DND-41 (cell line): ENCODE data around the gene UBE2Q2.

ENCODE experiments used
- ATAC-seq: fragments of 200-7000 bp; cut with Tn5 transposase; 3 replicates; pipeline ENCODE4 v1.9.1; 2021; ENCODE audit warnings: low read depth; ENCODE audit not compliant: insufficient read depth
- DNase-seq: peaks from one replicate; pipeline ENCODE4 v3.0.0-alpha.2; 2020
- H2AFZ ChIP-seq: 2 replicates; pipeline ENCODE4 v1.6.0; 2012; ENCODE audit warnings: low read depth, low read length
- H3K27ac ChIP-seq: 2 replicates; pipeline ENCODE4 v1.5.1; 2012; ENCODE audit warnings: low read length, inconsistent platforms
- H3K27me3 ChIP-seq: fragments of 200-600 bp; sonication (generic); 2 replicates; pipeline ENCODE4 v1.6.0; 2012; ENCODE audit warnings: low read length, mild to moderate bottlenecking, inconsistent platforms; ENCODE audit not compliant: insufficient read depth, poor library complexity
- H3K36me3 ChIP-seq: 2 replicates; pipeline ENCODE4 v1.5.1; 2012; ENCODE audit warnings: low read length, inconsistent platforms; ENCODE audit not compliant: insufficient read depth
- H3K4me1 ChIP-seq: 2 replicates; pipeline ENCODE4 v1.5.1; 2012; ENCODE audit warnings: mild to moderate bottlenecking, low read length; ENCODE audit not compliant: insufficient read depth
- H3K4me2 ChIP-seq: 2 replicates; pipeline ENCODE4 v1.6.0; 2012; ENCODE audit warnings: mild to moderate bottlenecking, moderate library complexity, low read length, inconsistent platforms; ENCODE audit not compliant: insufficient read depth
- H3K4me3 ChIP-seq, 2 experiments: fragments of 200-600 bp in 1 of 2; shearing (Covaris generic) in 1 of 2; 2 replicates each; pipeline ENCODE4 v1.5.1; 2012 to 2016; ENCODE audit warnings: inconsistent platforms in 2 of 2, low read length in 2 of 2, mild to moderate bottlenecking in 2 of 2, low read depth in 1 of 2, moderate library complexity in 1 of 2
- H3K79me2 ChIP-seq: 2 replicates; pipeline ENCODE4 v1.6.0; 2012; ENCODE audit warnings: low read length, inconsistent platforms; ENCODE audit not compliant: insufficient read depth
- H3K9ac ChIP-seq: 2 replicates; pipeline ENCODE4 v1.6.0; 2012; ENCODE audit warnings: low read depth, mild to moderate bottlenecking, inconsistent platforms, low read length, moderate library complexity
- H3K9me3 ChIP-seq: 2 replicates; pipeline ENCODE4 v1.5.1; 2012; ENCODE audit warnings: low read length, moderate library complexity, mild to moderate bottlenecking, inconsistent platforms; ENCODE audit not compliant: insufficient read depth, severe bottlenecking
- H4K20me1 ChIP-seq: 2 replicates; pipeline ENCODE4 v1.6.0; 2012; ENCODE audit warnings: low read length; ENCODE audit not compliant: insufficient read depth
- CTCF ChIP-seq: IDR thresholded peaks from 2 replicates; pipeline ENCODE4 v1.5.1; 2012; ENCODE audit warnings: borderline replicate concordance, low read length, moderate library complexity, mild to moderate bottlenecking; ENCODE audit not compliant: poor library complexity, severe bottlenecking; ENCODE audit errors: extremely low read depth
- EZH2 ChIP-seq: IDR thresholded peaks from 3 replicates; pipeline ENCODE4 v1.6.1; 2012; ENCODE audit warnings: borderline replicate concordance, low read depth, mild to moderate bottlenecking, moderate library complexity, low read length, inconsistent platforms; ENCODE audit not compliant: severe bottlenecking

The UBE2Q2 gene

GRCh38 chr15:75927601-75928000 lies 84.4 kb downstream of the UBE2Q2 start:
- Histone ChIP-seq H3K36me3 (peaks cover 20% of the 10 kb centered on the region), H4K20me1 (no peaks in the 10 kb centered on the region), H3K79me2 (no peaks in the 10 kb centered on the region), H3K4me2 (no peak overlapping the region), H3K9me3 (no peaks in the 10 kb centered on the region), H2AFZ (no peak overlapping the region), H3K4me1 (no peaks in the 10 kb centered on the region), H3K4me3 (no peak overlapping the region), H3K27ac (no peak overlapping the region), H3K27me3 (no peaks in the 10 kb centered on the region), H3K9ac (no peak overlapping the region)
- no peak for TF ChIP-seq CTCF
- no peak for TF ChIP-seq EZH2
- no peak for ATAC-seq
- DNase-seq, result no peak

GRCh38 chr15:75928680-75929608 lies 85.7 kb downstream of the UBE2Q2 start:
- no peaks in the 10 kb centered on the region for H4K20me1 ChIP-seq
- peaks cover 31% of the 10 kb centered on the region for H3K36me3 ChIP-seq
- no peak overlapping the region for H3K4me2 ChIP-seq
- no peak overlapping the region for H3K27ac ChIP-seq
- no peaks in the 10 kb centered on the region for H3K79me2 ChIP-seq
- H3K9ac ChIP-seq, result no peak overlapping the region
- ATAC-seq (no peak), DNase-seq (peak; percentile 9)
- no peaks in the 10 kb centered on the region for H3K4me1 ChIP-seq
- H3K9me3 ChIP-seq, result no peaks in the 10 kb centered on the region
- TF ChIP-seq CTCF (peak; percentile 47), EZH2 (no peak)
- no peaks in the 10 kb centered on the region for H3K27me3 ChIP-seq
- no peak overlapping the region for H2AFZ ChIP-seq
- no peak overlapping the region for H3K4me3 ChIP-seq

- no peaks in the 10 kb centered on the region for H3K79me2 ChIP-seq
- DNase-seq (no peak), ATAC-seq (no peak)
- H3K9ac ChIP-seq, result no peak overlapping the region
- H2AFZ ChIP-seq, result no peak overlapping the region
- TF ChIP-seq CTCF (no peak), EZH2 (no peak)
- no peak overlapping the region for H3K4me3 ChIP-seq
- no peaks in the 10 kb centered on the region for H4K20me1 ChIP-seq
- H3K27ac ChIP-seq, result no peak overlapping the region
- H3K4me2 ChIP-seq, result no peak overlapping the region
- no peaks in the 10 kb centered on the region for H3K9me3 ChIP-seq
- H3K27me3 ChIP-seq, result no peaks in the 10 kb centered on the region
- H3K36me3 ChIP-seq, result peaks cover 35% of the 10 kb centered on the region
- H3K4me1 ChIP-seq, result no peaks in the 10 kb centered on the region
Observed at GRCh38 chr15:75929799-75930565, 86.7 kb downstream of the UBE2Q2 start.
